T47D (cell line): ENCODE results near the gene CCL27.
A peak's percentile ranks its signal among the peaks of the same experiment; 100 is the strongest.

ENCODE experiments used
- DNase-seq, 2 experiments: peaks; one replicate each; pipeline versions ENCODE4 v3.0.0 to v3.0.0-alpha.2; 2011 to 2012; ENCODE audit warnings: low read depth in 1 of 2, low spot score in 1 of 2
- JUND ChIP-seq: IDR thresholded peaks from 2 replicates; pipeline ENCODE4 v1.6.1; 2012; ENCODE audit warnings: low read depth
- in situ Hi-C: cut with HindIII; loops from 2 replicates; pipeline ENCODE4 v1.10.0; 2016; ENCODE audit warnings: low sequenced_read_pairs, low pct_unique_long_range_greater_than_20kb

CCL27 gene

GRCh38 chr9:34674440-34674839 lies 12.0 kb upstream of the CCL27 start:
- no peak for DNase-seq
- TF ChIP-seq JUND, result no peak
- in situ Hi-C loops, result no loop called here

- in situ Hi-C loops, result no loop called here
- DNase-seq, result no peak
- no peak for TF ChIP-seq JUND
Observed at GRCh38 chr9:34671307-34671706, 8.8 kb upstream of the CCL27 start.

GRCh38 chr9:34669809-34670562 lies 7.5 kb upstream of the CCL27 start:
- TF ChIP-seq JUND, result no peak
- in situ Hi-C loops, result no loop called here
- DNase-seq, result no peak

- peak; percentile 75 to 94 for DNase-seq
- in situ Hi-C loops, result no loop called here
- TF ChIP-seq JUND, result no peak
Observed at GRCh38 chr9:34665381-34666250, 3.2 kb upstream of the CCL27 start.

GRCh38 chr9:34665067-34665380 lies 2.6 kb upstream of the CCL27 start:
- in situ Hi-C loops, result no loop called here
- DNase-seq, result no peak
- TF ChIP-seq JUND, result no peak

- in situ Hi-C loops, result no loop called here
- peak; percentile 51 to 85 for DNase-seq
- no peak for TF ChIP-seq JUND
Observed at GRCh38 chr9:34664281-34665066, 2.0 kb upstream of the CCL27 start.

GRCh38 chr9:34663303-34663605 lies 797 bp upstream of the CCL27 start:
- in situ Hi-C loops, result no loop called here
- DNase-seq, result no peak
- TF ChIP-seq JUND, result no peak

GRCh38 chr9:34659592-34660253 lies 2.7 kb downstream of the CCL27 start:
- in situ Hi-C loops, result no loop called here
- DNase-seq, result no peak
- TF ChIP-seq JUND, result no peak

- DNase-seq, result no peak
- in situ Hi-C loops, result no loop called here
- no peak for TF ChIP-seq JUND
Observed at GRCh38 chr9:34658461-34658860, 4.0 kb downstream of the CCL27 start.

- DNase-seq, result no peak
- no peak for TF ChIP-seq JUND
- in situ Hi-C loops, result no loop called here
Observed at GRCh38 chr9:34656992-34657391, 5.5 kb downstream of the CCL27 start.

GRCh38 chr9:34655394-34655793 lies 7.1 kb downstream of the CCL27 start:
- no peak for TF ChIP-seq JUND
- DNase-seq, result no peak
- in situ Hi-C loops, result no loop called here

GRCh38 chr9:34654323-34655051 lies 8.0 kb downstream of the CCL27 start:
- no peak for TF ChIP-seq JUND
- in situ Hi-C loops, result no loop called here
- no peak for DNase-seq
